K562 (cell line): ENCODE measurements around the gene NCOA6. TPM values are rescaled to one million over a fixed set of nuclear protein-coding genes. Genes with fewer than 3 reads are reported as not detected.

Source experiments
- ARID1B ChIP-seq: fragments of 450-650 bp; IDR thresholded peaks from 2 replicates; pipeline ENCODE4 v1.6.1; 2016; ENCODE audit warnings: antibody characterized with exemption, mild to moderate bottlenecking, inconsistent platforms
- ASH1L ChIP-seq: fragments of 450-650 bp; IDR thresholded peaks from 2 replicates; pipeline ENCODE4 v1.6.1; 2018; ENCODE audit warnings: borderline replicate concordance, mild to moderate bottlenecking, low read depth; ENCODE audit not compliant: partially characterized antibody
- BMI1 ChIP-seq: fragments of 150-350 bp; IDR thresholded peaks from 2 replicates; pipeline ENCODE4 v1.6.1; 2014; ENCODE audit warnings: low read length
- GABPB2 ChIP-seq: fragments of 250-450 bp; sonication (Bioruptor Pico); conservative IDR thresholded peaks from 2 replicates; pipeline ENCODE4 v1.5.1; 2021; ENCODE audit warnings: mild to moderate bottlenecking
- HDAC1 ChIP-seq, 2 experiments: fragments of 450-650 bp; IDR thresholded peaks; 2 replicates each; pipeline ENCODE4 v1.6.1; 2016 to 2017; ENCODE audit warnings: inconsistent platforms in 1 of 2, mild to moderate bottlenecking in 1 of 2, moderate library complexity in 1 of 2
- JUND ChIP-seq, 2 experiments: IDR thresholded peaks; 2 replicates in 1 of 2; 3 replicates in 1 of 2; pipeline ENCODE4 v1.6.1; 2011; ENCODE audit warnings: borderline replicate concordance in 2 of 2, low read depth in 2 of 2, low read length in 2 of 2, improper control_type of control experiment in 1 of 2, missing biosample characterization in 1 of 2, missing genetic modification characterization in 1 of 2, missing genetic modification reagents in 1 of 2
- POLR3A ChIP-seq: IDR thresholded peaks from 2 replicates; pipeline ENCODE4 v1.6.1; 2011; ENCODE audit warnings: borderline replicate concordance, mild to moderate bottlenecking, moderate library complexity; ENCODE audit not compliant: insufficient read length, insufficient read depth; ENCODE audit errors: extremely low read depth
- SAP30 ChIP-seq: fragments of 200-600 bp; sonication (generic); IDR thresholded peaks from 2 replicates; pipeline ENCODE4 v1.6.1; 2012; ENCODE audit warnings: borderline replicate concordance, low read depth, mild to moderate bottlenecking, moderate library complexity, low read length, control low read depth, inconsistent platforms; ENCODE audit not compliant: insufficient read depth, poor library complexity, severe bottlenecking
- ZC3H11A ChIP-seq: IDR thresholded peaks from 2 replicates; pipeline ENCODE4 v1.6.1; 2012; ENCODE audit warnings: low read depth, low read length, improper control_type of control experiment
- polyA plus RNA-seq, 8 experiments: library from polyadenylated mRNA; depleted of rRNA in 4 of 8; stranded (reverse) in 5 of 8; unstranded in 3 of 8; fragments of >200 nt; fragmentation: Nextera tagmentation in 2 of 8; fragmentation: Illumina TruSeq in 1 of 8; extraction: Ambion mirVana in 2 of 8; extraction: Trizol in 1 of 8; gene quantifications; 2 replicates each; pipeline versions ENCODE4 v1.2.1 to v1.2.3, GENCODE V29; 2011 to 2014; ENCODE audit warnings: inconsistent platforms in 1 of 8, missing spikeins in 1 of 8
- total RNA-seq, 7 experiments: library from RNA; depleted of rRNA in 6 of 7; stranded (reverse); fragments of >200 nt in 6 of 7; fragmentation: Illumina TruSeq in 2 of 7; extraction: Trizol in 2 of 7; gene quantifications; 2 replicates each; pipeline versions ENCODE4 v1.2.1 to v1.2.3, GENCODE V29; 2011 to 2021; ENCODE audit warnings: low replicate concordance in 1 of 7
- TF ChIP-seq, protein P1 (sequence below), 2 experiments: fragments of 450-650 bp; formaldehyde crosslinking in 1 of 2; IDR thresholded peaks; 2 replicates each; pipeline versions ENCODE4 v1.4.0 to v1.6.1; 2014 to 2020; ENCODE audit warnings: mild to moderate bottlenecking in 2 of 2, borderline replicate concordance in 1 of 2, low read depth in 1 of 2
- TF ChIP-seq, protein P2 (sequence below): sonication (generic); formaldehyde crosslinking; IDR thresholded peaks from 2 replicates; pipeline ENCODE4 v1.8.0; 2022; ENCODE audit warnings: missing genetic modification reagents, mild to moderate bottlenecking, borderline replicate concordance
- TF ChIP-seq, protein P3 (sequence below), 2 experiments: fragments of 450-650 bp in 1 of 2; IDR thresholded peaks; 2 replicates each; pipeline ENCODE4 v1.6.1; 2011 to 2017; ENCODE audit warnings: low read depth in 2 of 2, antibody characterized with exemption in 1 of 2, borderline replicate concordance in 1 of 2, low read length in 1 of 2, mild to moderate bottlenecking in 1 of 2, mixed read lengths in 1 of 2; ENCODE audit not compliant: control insufficient read depth in 1 of 2

Gene NCOA6
- total and polyA plus RNA-seq, 9 of the 15 experiments (the other 6 are each of a cell fraction or from before 2014, with no cell fraction given) = 6.1 to 25.0 (median 9.5) TPM

DNA sequence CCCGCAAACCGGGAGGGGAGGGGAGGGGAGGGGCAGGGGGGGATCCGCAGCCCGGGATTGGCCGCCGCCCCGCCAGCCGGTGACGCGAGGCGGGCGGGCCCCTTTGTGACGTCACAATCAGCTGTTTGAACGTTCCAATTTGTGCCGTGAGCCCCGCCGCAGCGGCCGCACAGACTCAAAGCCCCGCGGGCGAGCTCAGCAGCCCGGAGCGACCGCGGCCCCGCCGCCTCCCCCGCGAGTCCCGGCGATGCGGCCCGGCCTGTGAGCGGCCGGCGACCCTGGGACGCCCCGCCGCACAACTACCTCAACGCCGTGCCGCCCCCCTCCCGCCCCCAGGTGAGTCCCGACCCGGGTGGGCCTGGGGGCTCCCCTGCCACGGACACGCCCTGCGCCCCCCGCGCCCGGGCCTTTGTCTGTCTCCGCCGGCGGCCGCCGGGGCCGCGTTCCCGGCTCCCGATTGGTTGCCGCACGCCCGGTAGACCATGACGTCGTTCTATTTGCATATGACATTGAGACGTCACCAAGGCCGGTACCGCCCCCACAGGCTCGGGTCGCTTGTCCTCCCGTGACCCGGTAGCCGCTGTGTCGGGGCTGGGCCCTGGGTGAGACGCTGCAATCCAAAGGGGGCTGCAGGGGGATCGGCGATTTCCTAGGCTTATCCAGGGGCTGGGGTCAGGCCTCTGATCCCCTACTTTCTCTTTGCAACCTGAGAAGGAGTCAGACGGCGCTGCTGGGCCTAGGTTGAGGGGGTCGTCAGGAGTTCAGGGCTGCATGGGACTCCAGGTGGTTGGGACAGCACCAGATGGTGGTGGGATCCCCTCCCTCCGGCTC, 121.1 kb downstream of the NCOA6 start, which contains the start of gene TP53INP2 (continued):
- TF ChIP-seq, protein P1, sequence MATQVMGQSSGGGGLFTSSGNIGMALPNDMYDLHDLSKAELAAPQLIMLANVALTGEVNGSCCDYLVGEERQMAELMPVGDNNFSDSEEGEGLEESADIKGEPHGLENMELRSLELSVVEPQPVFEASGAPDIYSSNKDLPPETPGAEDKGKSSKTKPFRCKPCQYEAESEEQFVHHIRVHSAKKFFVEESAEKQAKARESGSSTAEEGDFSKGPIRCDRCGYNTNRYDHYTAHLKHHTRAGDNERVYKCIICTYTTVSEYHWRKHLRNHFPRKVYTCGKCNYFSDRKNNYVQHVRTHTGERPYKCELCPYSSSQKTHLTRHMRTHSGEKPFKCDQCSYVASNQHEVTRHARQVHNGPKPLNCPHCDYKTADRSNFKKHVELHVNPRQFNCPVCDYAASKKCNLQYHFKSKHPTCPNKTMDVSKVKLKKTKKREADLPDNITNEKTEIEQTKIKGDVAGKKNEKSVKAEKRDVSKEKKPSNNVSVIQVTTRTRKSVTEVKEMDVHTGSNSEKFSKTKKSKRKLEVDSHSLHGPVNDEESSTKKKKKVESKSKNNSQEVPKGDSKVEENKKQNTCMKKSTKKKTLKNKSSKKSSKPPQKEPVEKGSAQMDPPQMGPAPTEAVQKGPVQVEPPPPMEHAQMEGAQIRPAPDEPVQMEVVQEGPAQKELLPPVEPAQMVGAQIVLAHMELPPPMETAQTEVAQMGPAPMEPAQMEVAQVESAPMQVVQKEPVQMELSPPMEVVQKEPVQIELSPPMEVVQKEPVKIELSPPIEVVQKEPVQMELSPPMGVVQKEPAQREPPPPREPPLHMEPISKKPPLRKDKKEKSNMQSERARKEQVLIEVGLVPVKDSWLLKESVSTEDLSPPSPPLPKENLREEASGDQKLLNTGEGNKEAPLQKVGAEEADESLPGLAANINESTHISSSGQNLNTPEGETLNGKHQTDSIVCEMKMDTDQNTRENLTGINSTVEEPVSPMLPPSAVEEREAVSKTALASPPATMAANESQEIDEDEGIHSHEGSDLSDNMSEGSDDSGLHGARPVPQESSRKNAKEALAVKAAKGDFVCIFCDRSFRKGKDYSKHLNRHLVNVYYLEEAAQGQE (IDR thresholded peaks at IDR 0.05; ENCODE audit: borderline replicate concordance) = 0 out of 2 replicates have a peak, but pooled peaks have one; percentile 11
- TF ChIP-seq, protein P1 (CRISPR knock-in tag; IDR thresholded peaks at IDR 0.05; ENCODE audit: low read depth) = no peak
- TF ChIP-seq ARID1B (no peak), SAP30 (peak; percentile 88), POLR3A (no peak), JUND (IDR thresholded peaks at IDR 0.05; ENCODE audit: borderline replicate concordance, low read depth, low read length) (peak; percentile 68; the same call in 1 of the 2 replicates), JUND (tag; IDR thresholded peaks at IDR 0.05; ENCODE audit: borderline replicate concordance, low read depth, low read length) (no peak; the same call in 2 of the 3 replicates), BMI1 (no peak), GABPB2 (no peak), HDAC1 (IDR thresholded peaks at IDR 0.05) (no peak), ASH1L (no peak), ZC3H11A (0 out of 2 replicates have a peak, but pooled peaks have one; percentile 37)
- TF ChIP-seq, protein P2, sequence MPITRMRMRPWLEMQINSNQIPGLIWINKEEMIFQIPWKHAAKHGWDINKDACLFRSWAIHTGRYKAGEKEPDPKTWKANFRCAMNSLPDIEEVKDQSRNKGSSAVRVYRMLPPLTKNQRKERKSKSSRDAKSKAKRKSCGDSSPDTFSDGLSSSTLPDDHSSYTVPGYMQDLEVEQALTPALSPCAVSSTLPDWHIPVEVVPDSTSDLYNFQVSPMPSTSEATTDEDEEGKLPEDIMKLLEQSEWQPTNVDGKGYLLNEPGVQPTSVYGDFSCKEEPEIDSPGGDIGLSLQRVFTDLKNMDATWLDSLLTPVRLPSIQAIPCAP (CRISPR knock-in tag) = no peak
- TF ChIP-seq, protein P3, sequence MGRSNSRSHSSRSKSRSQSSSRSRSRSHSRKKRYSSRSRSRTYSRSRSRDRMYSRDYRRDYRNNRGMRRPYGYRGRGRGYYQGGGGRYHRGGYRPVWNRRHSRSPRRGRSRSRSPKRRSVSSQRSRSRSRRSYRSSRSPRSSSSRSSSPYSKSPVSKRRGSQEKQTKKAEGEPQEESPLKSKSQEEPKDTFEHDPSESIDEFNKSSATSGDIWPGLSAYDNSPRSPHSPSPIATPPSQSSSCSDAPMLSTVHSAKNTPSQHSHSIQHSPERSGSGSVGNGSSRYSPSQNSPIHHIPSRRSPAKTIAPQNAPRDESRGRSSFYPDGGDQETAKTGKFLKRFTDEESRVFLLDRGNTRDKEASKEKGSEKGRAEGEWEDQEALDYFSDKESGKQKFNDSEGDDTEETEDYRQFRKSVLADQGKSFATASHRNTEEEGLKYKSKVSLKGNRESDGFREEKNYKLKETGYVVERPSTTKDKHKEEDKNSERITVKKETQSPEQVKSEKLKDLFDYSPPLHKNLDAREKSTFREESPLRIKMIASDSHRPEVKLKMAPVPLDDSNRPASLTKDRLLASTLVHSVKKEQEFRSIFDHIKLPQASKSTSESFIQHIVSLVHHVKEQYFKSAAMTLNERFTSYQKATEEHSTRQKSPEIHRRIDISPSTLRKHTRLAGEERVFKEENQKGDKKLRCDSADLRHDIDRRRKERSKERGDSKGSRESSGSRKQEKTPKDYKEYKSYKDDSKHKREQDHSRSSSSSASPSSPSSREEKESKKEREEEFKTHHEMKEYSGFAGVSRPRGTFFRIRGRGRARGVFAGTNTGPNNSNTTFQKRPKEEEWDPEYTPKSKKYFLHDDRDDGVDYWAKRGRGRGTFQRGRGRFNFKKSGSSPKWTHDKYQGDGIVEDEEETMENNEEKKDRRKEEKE (IDR thresholded peaks at IDR 0.05; ENCODE audit: borderline replicate concordance in 1 of 2, control insufficient read depth in 1 of 2, low read depth in 2 of 2, low read length in 1 of 2) = no peak
